Activated CD4-positive, alpha-beta T cell treated with anti-CD3 and anti-CD28 coated beads for 48 hours (primary cell): ENCODE data around the gene ATG4D.
"Not testable (repeated sequence)": the region's sequence is repeated elsewhere in the genome, so short reads cannot be mapped to it uniquely, and the experiment has no call there.

Experiments
- DNase-seq: peaks from one replicate; pipeline ENCODE4 v3.0.0-alpha.2; 2020

ATG4D gene

DNA sequence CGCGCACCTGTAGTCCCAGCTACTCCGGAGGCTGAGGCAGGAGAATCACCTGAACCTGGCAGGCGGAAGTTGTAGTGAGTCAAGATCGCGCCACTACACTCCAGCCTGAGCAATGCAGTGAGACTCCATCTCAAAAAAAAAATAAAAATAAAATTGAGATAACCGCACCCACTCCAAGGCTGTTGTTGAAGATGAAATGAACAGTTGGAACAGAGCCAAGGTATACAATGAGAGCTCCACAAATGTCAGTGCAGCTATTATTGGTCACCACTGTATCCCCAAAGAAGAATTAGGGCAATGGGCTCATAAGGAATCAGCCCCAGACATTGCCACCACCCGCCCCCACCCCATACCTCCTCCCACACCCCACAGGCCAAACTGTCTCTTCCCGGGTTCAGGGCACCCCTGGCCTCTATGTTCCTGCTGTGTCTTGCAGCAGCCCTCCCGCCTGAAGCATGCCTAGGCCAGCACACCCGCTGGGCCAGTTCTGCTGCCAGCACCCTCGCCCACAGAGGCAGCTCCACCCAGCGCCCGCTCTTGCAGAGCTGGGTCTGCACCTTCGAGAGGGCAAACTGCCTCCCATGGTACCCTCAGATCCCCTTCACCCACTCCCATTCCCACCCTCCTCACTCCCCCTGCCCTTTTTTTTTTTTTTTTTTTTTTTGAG is 22.9 kb upstream of the ATG4D start:
- no peak for DNase-seq

DNA sequence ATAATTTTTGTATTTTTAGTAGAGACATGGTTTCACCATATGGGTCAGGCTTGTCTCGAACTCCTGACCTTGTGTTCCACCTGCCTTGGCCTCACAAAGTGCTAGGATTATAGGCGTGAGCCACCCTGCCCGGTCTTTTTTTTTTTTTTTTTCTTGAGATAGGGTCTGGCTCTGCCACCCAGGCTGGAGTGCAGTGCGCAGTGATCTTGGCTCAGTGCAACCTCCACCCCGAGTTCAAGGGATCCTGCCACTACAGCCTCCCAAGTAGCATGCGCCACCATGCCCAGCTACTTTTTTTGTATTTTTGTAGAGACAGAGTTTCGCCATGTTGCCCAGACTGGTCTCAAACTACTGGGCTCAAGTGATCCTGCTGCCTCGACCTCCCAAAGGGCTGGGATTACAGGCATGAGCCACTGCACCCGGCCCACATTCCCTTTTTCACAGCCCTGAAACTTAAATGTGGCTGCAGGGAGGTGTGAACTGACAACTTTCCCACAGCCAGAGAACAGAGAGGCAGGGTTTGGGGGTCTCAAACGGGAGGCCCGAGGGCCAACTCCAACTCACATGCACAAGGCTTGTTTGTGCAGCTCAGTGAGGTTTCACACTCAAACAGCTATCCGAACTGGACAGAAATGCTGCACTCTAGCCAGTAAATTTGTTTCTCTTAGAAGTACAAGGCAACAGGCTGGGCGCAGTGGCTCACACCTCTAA is 22.1 kb upstream of the ATG4D start:
- no peak for DNase-seq

DNA sequence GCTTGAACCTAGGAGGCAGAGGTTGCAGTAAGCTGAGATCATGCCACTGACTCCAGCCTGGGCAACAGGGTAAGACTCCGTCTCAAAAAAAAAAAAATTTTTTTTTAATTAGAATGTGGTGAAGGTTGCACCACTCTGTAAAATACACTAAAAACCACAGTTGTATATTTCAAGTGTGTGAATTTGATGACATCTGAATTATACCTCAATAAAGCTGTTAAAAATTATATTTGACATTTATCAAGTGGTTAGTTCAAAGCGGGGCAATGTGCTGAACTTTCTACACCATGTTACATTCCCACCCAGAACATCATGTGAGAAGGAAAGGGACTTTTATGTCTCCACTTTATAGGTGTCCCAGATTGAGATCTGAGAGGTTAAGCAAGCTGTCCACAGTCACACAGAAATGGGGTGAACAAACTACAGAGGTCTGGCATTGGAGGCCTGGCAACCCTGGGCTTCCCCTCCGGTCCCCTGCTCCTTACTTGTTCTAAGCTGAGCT is 20.5 kb upstream of the ATG4D start:
- DNase-seq = no peak

DNA sequence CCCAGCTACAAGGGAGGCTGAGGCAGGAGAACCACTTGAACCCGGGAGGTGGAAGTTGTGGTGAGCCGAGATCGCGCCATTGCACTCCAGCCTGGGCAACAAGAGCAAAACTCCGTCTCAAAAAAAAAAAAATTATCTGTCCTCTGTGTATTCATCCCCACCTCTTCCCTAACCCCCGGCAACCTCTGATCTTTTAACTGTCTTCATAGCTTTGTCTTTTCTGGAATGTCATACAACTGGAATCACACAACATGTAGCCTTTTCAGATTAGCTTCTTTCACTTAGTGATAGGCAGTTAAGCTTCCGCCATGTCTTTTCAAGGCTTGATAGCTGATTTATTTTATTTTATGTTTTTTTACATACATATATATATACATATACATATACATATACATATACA is 18.1 kb upstream of the ATG4D start:
- no peak for DNase-seq

DNA sequence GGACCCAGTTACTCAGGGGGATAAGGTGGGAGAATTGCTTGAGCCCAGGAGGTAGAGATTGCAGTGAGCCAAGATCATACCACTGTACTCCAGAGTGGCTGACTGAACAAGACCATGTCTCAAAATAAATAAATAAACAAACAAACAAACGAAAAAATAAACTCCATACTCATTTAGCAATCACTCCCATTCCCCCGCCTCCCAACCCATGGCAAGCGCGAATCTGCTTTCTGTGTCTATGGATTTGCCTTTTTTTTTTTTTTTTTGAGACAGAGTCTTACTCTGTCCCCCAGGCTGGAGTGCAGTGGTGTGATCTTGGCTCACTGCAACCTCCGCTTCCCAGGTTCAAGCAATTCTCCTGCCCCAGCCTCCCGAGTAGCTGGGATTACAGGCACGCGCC is 16.8 kb upstream of the ATG4D start:
- not testable (repeated sequence) for DNase-seq

DNA sequence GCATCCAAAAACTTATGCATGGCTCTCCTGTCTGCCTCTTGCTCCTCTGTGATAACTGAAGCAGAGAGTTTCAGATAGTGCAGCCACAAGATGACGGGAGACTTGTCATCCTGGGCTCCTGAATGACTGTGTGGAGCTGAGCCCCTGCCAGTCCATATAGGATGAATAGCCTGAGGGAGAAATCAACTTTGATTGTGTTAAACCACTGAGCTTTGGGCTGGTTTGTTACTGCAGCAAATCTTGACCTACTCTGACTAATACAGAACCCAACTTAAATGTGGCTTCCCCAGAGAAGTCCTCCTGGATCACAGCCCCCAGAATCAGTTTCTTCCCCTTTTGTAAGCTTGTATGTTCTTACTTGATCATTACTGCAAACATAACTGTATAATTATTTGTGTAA is 11.2 kb upstream of the ATG4D start:
- no peak for DNase-seq

DNA sequence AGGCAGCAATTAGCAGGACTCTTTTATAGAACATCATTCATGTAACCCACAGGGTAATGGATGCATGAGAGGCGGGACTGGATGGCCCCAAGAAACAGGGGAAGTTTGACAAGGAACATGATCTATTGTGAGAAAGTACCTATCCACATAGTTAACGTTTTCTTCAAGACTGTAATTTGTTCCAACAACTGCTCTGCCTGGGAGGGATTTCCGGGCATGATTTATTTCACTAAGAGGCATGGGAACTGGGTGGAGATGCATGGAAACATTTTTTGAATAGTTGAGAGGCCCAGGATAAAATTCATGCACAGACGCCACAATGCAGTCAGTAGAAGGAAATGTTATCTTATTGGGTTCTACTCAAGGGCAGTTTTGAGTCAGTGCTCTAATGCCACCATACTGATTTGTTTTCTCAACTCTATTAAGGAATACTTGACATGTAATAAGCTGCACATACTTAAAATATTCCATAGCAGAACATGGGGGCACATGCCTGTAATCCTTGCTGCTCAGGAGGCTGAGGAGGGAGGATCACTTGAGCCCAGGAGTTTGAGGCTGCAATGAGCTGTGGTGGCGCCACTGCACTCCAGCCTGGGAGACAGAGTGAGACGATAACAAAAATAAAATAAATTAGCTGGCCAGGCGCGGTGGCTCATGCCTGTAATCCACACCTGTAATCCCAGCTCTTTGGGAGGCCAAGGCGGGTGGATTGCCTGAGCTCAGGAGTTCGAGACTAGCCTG is 9.9 kb upstream of the ATG4D start:
- no peak for DNase-seq

DNA sequence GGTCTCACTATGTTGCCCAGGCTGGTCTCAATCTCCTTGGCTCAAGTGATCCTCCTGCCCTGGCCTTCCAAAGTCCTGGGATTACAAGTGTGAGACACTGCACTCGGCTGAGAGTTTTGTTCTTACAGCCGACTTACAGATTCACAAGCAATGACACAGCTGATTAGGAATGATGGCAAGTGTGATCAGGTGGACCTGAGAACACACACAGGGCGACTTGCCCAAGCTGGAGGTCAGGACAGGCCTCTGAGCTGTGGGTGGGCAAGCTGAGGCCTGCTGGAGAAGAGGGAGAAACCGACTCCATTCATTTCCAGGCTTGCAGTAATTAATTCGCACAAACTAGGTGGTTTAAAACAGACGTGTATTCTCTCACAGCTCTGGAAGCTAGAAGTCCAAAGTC is 8.1 kb upstream of the ATG4D start:
- no peak for DNase-seq

DNA sequence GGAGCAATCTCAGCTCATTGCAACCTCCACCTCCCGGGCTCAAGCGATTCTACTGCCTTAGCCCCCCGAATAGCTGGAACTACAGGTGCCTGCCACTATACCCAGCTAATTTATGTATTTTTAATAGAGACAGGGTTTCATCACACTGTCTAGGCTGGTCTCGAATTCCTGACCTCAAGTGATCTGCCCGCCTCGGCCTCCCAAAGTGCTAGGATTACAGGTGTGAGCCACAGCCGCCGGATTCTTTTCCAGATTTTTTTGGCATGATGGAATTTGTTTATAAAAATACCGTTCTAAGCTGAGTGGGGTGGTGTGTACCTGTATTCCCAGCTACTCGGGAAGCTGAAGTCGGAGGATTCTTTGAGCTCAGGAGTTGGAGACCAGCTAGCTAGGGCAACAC is 6.0 kb upstream of the ATG4D start:
- DNase-seq = no peak

DNA sequence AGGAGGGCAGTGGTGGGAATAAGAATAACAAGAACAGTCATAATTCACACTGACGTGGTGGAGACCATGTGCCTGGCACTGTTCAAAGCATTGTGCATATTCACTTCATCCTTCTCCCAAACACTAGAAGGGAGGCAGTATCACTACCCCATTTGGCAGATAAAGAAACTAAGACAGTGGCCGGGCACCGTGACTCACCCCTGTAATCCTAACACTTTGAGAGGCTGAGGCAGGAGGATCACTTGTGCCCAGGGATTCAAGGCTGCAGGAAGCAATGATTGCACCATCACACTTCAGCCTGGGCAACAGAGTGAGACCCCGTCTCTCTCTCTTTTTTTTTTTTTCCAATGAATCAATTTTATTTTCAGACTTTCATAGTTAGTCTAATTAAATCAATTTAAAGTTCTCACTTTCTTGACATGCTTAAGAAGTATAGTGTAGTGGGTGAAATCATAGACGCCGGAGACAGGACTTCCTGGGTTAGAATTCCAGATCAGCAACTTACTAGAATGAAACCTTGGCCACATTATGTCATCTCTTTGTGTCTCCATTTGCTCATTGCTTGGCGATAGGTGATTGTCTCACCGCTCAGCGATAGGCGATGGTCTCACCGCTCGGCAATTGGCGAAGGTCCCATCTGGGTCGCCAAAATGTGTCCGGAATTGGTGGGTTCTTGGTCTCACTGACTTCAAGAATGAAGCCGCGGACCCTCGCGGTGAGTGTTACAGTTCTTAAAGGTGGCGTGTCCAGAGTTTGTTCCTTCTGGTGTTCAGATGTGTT is 5.3 kb upstream of the ATG4D start:
- DNase-seq = no peak

DNA sequence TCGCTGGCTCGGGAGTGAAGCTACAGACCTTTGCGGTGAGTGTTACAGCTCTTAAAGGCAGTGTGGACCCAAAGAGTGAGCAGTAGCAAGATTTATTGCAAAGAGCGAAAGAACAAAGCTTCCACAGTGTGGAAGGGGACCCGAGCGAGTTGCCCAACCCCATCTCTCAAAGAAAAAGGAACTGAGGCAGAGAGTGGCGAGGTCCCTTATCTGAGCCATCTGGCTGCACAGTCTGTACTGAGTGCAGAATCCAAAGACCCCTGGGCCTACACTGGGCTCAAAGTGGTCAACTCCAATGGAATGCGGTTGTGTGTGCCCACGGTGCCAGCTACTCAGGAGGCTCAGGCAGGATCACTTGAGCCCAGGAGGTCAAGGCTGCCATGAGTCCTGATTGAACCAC is 4.7 kb upstream of the ATG4D start:
- DNase-seq = not testable (repeated sequence)

DNA sequence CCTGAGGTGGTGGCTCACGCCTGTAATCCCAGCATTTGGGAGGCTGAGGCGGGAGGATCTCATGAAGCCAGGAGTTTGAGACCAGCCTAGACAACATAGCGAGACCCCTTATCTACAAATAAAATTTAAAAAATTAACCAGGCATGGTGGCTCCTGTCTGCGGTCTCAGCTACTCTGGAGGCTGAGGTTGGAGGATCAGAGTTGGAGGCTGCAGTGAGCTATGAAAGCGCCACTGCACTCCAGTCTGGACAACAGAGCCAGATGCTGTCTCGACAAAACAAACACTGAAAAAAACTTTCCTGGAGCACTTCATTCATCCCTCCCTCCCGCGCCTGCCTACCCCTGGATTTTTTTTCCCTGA is 665 bp upstream of the ATG4D start:
- DNase-seq = no peak

DNA sequence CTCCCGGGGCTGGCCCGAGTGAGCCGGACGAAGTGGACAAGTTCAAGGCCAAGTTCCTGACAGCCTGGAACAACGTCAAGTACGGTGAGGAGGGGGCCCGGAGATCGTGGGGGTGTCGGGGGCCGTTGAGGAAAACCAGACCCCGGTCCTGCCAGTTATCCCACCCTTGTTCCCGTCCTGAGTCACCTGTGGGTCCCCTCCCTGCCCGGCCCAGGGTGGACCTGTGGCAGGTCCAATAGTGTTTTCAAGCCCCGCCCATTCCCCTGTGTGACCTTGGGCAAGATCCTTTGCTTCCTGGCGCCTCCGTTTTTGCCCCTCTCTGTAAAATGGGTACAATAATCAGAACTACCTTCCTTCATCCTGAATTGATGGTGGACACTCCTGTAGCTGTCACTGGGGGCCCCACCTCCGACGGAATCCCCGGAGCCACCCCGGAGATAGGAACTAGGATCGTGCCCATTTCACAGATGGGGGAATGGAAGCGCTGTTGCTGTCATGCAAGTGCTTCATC is 593 bp downstream of the ATG4D start:
- no peak for DNase-seq

DNA sequence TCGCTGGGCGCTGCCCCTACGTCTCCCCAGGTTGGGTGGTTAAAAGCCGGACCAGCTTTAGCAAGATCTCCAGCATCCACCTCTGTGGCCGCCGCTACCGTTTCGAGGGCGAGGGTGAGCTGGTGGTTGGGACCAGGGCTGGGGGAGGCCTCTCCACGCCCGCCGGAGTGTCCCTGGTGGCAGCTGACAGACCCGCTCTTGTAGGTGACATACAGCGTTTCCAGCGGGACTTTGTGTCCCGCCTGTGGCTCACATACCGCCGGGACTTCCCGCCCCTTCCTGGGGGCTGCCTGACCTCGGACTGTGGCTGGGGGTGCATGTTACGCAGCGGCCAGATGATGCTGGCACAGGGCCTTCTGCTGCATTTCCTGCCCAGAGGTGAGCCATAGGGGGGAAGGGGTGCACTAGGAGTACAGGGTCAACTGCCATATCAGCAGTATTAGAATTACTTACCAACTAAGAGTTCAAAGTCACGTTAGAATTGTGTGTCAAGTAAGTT is 1.1 kb downstream of the ATG4D start:
- DNase-seq = no peak

DNA sequence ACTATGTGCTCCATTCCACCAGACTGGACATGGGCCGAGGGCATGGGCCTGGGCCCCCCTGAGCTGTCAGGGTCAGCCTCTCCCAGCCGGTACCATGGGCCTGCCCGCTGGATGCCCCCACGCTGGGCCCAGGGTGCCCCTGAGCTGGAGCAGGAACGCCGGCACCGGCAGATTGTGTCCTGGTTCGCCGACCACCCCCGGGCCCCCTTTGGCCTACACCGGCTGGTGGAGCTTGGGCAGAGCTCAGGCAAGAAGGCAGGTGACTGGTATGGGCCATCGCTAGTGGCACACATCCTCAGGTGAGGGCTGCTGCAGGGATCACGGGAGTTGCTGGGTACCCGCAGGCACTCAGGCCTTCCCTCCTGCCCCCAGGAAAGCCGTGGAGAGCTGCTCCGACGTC is 3.1 kb downstream of the ATG4D start:
- no peak for DNase-seq

DNA sequence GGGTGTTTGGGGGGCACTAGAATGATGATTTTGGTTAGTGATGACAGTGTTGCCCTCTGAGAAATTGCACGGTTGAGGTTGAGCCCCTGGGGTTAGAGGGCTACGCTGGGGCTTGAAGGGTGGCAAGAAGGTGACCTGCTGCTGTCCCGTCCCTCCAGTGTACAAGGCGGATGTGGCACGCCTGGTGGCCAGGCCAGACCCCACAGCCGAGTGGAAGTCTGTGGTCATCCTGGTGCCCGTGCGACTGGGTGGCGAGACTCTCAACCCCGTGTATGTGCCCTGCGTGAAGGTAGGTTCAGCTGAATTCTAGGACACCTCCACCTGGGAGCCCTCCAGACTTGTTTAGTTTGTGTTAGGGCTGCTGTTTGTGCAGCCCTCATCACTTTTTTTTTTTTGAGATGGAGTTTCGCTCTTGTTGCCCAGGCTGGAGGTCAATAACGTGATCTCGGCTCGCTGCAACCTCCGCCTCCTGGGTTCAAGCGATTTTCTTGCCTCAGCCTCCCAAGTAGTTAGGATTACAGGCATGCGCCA is 5.1 kb downstream of the ATG4D start:
- no peak for DNase-seq

DNA sequence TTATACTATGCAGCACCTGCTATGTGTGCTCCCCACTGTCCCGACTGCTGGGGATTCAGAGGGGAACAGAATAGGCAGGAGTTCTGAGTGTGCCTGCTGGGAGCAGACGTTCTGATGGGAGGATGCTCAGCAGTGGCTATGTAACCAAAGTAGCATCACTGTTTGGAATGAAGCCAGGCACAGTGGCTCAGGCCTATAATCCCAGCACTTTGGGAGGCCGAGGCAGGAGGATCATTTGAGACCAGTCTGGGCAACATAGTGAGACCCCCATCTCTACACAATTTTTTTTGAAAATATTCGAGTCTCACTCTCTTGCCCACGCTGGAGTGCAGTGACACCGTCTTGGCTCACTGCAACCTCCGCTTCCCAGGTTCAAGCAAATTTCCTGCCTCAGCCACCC is 6.0 kb downstream of the ATG4D start:
- DNase-seq = no peak

DNA sequence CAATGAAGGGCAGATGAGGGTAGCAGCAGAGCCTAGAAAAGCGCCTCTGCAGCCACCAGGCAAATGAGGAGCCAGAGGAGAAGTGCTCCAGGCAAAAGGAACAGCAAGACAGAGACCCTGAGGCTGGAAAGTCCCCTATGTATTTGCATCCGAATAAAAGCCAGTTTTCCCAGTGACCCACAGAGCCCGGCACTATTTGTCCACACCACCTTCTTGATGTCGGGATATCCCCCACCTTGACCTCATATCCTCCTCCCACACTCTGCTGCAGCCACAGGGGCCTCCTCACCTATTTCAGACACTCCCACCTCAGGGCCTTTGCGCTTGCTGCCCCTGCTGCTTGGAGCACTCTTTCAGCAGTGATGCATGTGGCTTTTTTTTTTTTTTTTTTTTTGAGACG is 6.6 kb downstream of the ATG4D start:
- DNase-seq = no peak

DNA sequence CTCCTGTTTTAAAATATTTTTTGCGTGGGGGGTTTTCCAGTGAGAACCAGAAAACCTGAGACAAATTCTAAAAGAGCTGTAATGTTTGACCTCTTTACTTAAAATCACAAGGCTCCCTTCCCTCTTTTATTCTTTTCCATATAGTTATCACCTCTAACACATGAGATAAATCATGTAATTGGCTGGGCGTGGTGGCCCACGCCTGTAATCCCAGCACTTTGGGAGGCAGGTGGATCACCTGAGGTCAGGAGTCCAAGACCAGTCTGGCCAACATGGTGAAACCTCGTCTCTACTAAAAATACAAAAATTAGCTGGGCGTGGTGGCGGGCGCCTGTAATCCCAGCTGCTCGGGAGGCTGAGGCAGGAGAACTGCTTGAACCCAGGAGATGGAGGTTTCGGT is 7.3 kb downstream of the ATG4D start:
- DNase-seq = not testable (repeated sequence)

DNA sequence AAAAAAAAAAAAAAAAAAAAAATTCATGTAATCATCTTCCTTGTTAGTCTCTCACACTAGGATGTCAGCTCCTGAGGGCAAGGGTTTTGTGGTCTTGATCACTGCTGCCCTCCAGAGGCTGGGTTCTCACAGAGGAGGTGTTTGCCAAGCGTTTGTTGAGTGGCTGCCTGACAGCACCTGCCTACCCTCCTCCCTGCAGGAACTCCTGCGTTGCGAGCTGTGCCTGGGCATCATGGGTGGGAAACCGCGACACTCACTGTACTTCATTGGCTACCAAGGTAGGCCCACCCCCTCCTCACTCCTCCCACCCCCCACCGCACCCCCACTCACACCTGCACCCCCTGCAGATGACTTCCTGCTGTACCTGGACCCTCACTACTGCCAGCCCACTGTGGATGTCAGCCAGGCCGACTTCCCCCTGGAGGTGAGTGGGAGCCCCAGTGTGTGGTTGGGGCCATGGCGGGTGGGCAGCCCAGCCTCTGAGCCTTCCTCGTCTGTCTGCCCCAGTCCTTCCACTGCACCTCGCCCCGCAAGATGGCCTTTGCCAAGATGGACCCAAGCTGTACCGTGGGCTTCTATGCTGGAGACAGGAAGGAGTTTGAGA is 8.1 kb downstream of the ATG4D start:
- peak; percentile 65 for DNase-seq

DNA sequence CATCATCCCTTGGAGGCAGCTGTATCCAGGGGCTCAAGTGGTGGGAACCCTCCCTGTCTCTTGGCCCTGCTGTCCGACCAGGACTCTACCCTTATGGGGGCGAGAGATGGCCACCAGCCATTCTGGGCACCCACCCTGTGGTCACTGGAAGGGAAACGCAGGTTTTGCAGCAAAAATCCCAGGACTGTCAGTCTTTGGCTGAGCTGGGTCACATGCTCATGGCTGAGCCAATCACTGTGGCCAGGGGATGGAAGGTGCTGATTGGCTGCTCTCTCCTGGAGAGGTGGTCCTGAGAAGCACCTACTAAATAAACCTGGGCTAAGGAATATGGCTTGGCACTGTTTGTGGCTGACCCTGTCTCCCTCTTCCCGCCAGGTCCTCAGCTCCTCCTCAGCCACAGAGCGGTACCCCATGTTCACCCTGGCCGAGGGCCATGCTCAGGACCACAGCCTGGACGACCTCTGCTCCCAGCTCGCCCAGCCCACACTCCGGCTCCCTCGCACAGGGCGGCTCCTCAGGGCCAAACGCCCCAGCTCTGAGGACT is 8.9 kb downstream of the ATG4D start:
- peak; percentile 56 for DNase-seq
